HL-60 (cell line): ENCODE data around the gene CPNE4.

Experiments used
- CTCF ChIP-seq: IDR thresholded peaks from one replicate; pipeline ENCODE4 v1.5.1; 2011; ENCODE audit warnings: low read length, control low read depth, inconsistent platforms; ENCODE audit not compliant: insufficient read depth
- POLR2AphosphoS5 ChIP-seq: IDR thresholded peaks from 2 replicates; pipeline ENCODE4 v1.6.1; 2012; ENCODE audit warnings: low read depth

- no peak for TF ChIP-seq POLR2AphosphoS5
- TF ChIP-seq CTCF: no peak
These were observed 516.1 kb downstream of the CPNE4 start for GRCh38 chr3:131518680-131519079.
